LNCAP (cell line): Measurements from ENCODE around the gene IGFALS.

ENCODE experiments used
- TF ChIP-seq, protein P1 (sequence below): fragments of 450-650 bp; IDR thresholded peaks from 2 replicates; pipeline ENCODE4 v1.5.1; 2017; ENCODE audit warnings: mild to moderate bottlenecking

Gene IGFALS

DNA sequence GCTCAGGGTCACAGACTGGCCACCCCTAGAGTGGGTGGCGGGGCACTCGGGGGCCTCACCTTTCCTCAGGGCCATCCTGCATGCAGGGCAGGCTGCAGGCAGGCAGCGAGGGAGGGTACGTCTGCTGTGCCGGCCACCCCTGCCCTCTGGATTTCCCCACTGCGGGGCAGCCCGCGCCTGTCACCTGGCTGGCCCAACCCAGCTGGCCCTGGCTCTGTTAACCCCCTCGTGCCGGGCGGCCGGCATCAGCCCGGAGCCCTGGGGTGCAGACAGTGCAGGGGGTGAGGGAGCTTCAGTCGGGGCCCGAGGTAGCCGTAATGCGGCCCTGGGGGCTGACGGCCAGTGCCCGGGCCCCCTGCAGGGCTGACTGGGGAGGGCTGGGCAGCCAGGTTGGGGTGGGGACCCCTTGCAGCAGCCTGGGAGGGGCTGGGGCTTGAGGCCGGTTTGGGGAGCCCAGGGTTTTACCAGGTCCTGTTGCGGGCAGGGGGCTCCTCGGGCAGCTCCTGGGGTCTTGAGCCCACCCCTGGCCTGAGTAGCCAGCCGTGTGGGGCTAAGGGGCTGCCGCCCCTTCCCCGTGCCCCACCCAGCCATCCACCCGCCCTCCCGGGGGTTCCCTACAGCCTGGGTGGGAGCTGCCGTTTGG is at the start of gene IGFALS:
Gene IGFALS, minus strand, starts transcription at position 128 of the 643 bp plus-strand sequence. Its CDS starts 53 bp downstream, at position 75.
- TF ChIP-seq, protein P1, sequence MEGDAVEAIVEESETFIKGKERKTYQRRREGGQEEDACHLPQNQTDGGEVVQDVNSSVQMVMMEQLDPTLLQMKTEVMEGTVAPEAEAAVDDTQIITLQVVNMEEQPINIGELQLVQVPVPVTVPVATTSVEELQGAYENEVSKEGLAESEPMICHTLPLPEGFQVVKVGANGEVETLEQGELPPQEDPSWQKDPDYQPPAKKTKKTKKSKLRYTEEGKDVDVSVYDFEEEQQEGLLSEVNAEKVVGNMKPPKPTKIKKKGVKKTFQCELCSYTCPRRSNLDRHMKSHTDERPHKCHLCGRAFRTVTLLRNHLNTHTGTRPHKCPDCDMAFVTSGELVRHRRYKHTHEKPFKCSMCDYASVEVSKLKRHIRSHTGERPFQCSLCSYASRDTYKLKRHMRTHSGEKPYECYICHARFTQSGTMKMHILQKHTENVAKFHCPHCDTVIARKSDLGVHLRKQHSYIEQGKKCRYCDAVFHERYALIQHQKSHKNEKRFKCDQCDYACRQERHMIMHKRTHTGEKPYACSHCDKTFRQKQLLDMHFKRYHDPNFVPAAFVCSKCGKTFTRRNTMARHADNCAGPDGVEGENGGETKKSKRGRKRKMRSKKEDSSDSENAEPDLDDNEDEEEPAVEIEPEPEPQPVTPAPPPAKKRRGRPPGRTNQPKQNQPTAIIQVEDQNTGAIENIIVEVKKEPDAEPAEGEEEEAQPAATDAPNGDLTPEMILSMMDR, result no peak

DNA sequence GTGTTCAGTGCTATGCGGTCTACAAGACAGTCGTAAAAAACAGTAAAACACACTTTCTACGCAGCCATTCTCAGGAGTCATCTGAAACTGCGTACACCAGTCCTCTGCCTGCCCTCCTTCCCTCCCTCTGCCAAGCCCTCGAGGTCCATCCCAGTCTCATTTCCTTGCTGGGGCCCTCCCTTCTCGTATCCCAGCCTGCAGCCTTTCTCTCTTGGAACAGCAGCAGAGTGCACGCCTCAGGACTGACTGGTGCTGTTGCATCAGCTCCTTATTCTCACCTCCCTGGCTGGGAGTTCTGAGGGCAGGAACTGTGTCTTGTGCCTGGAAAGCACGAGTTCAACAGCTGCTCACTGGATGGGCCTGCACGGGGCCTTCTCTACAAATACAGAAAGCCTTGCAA is 46.0 kb upstream of the IGFALS start:
- TF ChIP-seq, protein P1, result no peak

DNA sequence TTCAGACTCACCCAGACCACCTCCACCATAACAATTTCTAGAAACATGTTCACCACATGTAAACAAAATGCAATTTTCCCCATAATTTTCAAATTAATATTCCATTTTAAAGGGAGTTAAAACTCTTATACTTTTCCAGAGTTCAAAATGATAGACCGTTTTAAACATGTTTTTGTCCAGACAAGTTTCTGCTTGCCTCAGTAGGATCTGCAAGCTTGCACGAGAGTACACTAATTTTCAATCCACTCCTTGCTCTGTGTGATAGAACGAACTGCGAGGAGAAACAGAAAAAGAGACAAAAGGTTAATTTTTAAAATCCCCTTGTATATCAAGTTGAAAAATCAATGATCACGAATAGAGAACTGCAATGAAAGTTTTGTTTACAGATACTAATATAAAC is 40.6 kb upstream of the IGFALS start:
- TF ChIP-seq, protein P1, result no peak

DNA sequence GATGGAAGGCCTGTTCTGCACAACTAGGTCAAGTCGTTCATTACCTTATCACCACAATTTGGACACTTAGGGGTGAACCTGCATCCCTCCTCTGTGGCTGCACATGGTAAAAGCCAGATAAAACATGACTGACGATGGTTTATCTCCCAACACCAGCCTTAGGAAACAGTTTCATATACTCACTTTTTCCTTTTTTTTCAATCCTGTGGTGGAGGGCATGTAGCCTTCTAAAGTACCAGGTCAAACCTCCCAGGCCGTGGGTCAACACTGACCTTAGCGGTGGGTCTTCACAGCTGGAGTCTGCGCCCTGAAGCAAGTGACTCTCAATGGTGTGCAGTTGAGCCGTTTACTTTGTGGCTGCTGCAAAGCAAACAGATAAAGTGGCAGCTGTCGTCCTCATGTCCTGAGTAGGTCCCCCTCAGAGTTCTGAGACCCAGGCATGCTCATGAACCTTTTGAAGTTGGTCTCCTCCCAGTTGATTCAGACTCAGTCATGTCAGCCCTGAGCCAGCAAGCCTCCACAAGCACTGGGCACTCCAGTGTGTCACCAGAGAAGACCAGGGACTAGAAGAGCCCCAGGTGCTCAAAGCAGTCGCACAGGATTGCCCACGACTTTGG is 39.4 kb upstream of the IGFALS start:
- TF ChIP-seq, protein P1, result no peak

DNA sequence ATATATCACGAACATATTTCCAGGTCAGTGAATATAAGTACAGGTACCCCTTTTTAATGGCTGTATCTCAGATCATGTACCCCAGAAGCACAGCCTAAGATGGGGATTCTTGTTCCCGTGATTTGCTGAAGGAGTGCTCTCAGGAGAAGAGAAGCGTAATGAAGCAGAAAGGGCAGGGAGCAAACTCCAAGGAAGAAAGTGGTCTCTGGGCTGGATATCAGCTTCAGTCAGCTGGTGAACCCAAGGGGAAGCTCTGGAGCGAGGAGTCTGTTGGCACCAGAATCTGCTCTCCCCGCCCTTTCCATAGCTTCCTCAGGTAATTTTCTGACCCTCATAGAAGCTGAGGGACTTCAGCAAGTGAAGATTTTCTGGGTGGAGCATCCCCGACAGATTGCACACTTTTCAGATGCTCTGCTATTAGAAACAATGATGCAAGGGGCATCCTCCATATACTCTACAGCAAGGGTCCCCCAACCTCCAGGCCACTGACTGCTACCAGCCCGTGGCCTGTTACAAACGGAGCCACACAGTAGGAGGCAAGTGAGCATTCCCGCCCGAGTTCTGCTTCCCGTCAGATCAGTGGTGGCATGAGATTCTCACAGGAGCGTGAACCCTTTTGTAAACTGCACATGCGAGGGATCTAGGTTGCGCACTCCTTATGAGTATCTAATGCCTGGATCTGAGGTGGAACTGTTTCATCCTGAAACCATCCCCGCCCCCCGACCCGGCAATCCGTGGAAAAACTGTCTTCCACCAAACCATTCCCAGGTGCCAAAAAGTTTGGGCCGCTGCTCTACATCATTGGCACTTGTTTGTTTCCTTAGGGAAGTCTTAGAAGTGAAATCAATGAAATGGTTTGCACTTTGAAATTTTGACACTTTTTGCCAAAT is 37.9 kb upstream of the IGFALS start:
- TF ChIP-seq, protein P1, result no peak

DNA sequence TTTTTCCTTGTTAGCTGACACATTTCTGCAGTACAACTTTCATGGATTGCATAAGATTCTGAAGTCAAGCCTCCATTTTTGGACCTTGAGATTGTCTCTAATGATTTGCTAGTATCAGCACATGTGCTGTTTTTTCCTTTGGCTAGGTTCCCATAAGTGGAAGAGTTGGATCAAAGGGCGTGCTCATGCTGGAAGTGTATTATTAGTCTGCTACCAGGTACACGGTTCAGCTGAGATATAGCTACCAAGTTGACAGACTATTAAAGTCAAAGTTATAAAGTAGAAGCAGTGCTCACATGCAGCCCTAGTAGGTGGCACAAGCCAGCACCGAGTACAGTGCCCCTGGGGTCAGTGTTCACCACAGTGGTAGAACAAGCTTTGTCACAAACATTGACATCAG is 36.7 kb upstream of the IGFALS start:
- TF ChIP-seq, protein P1, result no peak

DNA sequence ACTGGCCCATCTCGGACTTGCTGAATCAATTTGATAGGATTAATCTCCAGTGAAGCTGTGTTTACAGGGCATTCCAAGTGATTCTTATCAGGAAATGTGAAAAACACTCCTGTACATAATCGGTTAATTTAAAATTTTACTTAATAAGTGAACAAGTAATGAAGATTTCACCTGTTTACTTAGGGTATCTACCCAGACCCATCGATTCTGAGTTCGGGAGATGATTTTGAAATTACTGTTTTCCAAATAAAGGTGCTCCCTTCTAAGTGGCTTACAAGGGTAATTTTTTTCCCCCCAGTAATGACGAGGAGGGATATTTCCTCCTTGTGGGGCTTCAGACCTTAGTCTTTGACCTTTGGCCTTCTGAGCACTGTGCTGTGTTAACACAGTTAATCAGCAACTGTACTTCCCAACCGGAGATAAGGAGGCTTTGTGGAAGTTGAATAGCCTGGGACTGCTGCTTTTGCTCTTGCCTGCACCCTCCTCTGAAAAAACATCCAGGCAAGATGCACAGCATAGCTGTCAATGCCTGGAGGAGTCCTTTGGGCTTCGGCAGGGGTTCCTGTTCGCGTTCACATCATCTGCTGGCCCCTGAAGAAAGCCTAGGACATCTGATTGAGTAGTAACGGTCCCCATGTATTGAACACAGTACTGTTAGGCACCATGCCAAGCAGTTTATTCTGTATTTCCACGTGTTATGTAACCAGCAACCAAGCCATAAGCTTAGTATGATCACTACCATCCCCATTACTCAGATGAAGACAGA is 35.3 kb upstream of the IGFALS start:
- TF ChIP-seq, protein P1, result no peak
